Colonic mucosa (tissue), 4 donors: Measurements from ENCODE around the gene OLFM2. TPM values are rescaled to one million over a fixed set of nuclear protein-coding genes. Genes with fewer than 3 reads are reported as not detected.

Experiments
- DNase-seq: peaks from one replicate; pipeline ENCODE4 v3.0.0-alpha.2; 2020
- H3K27ac ChIP-seq: fragments of 200-600 bp; one replicate; pipeline ENCODE4 v1.8.0; 2021
- H3K27me3 ChIP-seq: fragments of 200-600 bp; one replicate; pipeline ENCODE4 v1.8.0; 2021
- H3K36me3 ChIP-seq: fragments of 200-600 bp; one replicate; pipeline ENCODE4 v1.8.0; 2021
- H3K4me1 ChIP-seq: fragments of 200-600 bp; one replicate; pipeline ENCODE4 v1.8.0; 2021; ENCODE audit warnings: mild to moderate bottlenecking
- H3K4me3 ChIP-seq: fragments of 200-600 bp; one replicate; pipeline ENCODE4 v1.8.0; 2021
- H3K9ac ChIP-seq, 2 donors: one replicate each; pipeline ENCODE4 v1.7.0; 2013; ENCODE audit warnings: control low read depth in 2 of 2, low read depth in 2 of 2, low read length in 2 of 2
- H3K9me3 ChIP-seq: fragments of 200-600 bp; one replicate; pipeline ENCODE4 v1.8.0; 2021
- intact Hi-C: fragments of 100-400 bp; cut with DNase I; formaldehyde crosslinking; loops from one replicate; pipeline ENCODE4 v1.14.1; 2022
- total RNA-seq, 2 donors: library from RNA; stranded (reverse); fragmentation: NEBNext Ultra II Directional in 1 of 2; extraction: Animal tissue kit (Norgen Biotek cat#: 25700) in 1 of 2; gene quantifications; one replicate each; pipeline ENCODE4 v1.2.1, GENCODE V29; 2021
- TF ChIP-seq, protein P1 (sequence below): fragments of 200-600 bp; IDR thresholded peaks from one replicate; pipeline ENCODE4 v1.8.0; 2022; ENCODE audit warnings: antibody characterized with exemption, mild to moderate bottlenecking
- donor health status: healthy.
- donor health status: DM: no; HTN: no; CAD: no.
- donor health status: DM: no; HTN: no; CAD: no.

OLFM2 gene
- total RNA-seq, 2 donors from 2014 or later: 1.2 to 1.9 TPM

DNA sequence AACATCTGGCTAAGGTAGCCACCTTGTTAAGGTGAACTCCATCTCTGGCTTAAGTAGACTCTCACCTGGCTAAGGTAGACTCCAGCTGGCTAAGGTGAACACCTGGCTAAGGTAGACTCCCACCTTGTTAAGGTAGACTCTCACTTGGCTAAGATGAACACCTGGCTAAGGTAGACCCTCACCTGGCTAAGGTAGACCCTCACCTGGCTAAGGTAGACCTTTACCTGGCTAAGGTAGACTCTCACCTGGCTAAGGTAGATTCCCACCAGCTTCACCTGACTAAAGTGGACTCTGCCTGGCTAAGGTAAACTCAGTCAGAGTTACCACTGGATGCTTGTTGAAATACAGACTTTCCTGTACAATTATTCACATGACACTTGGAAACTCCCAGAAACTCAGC, 77.5 kb downstream of the OLFM2 start:
- no peak for DNase-seq
- H3K9me3 ChIP-seq: no peaks in the 10 kb centered on the region
- H3K36me3 ChIP-seq: no peaks in the 10 kb centered on the region
- intact Hi-C loops: no loop called here
- TF ChIP-seq, protein P1, sequence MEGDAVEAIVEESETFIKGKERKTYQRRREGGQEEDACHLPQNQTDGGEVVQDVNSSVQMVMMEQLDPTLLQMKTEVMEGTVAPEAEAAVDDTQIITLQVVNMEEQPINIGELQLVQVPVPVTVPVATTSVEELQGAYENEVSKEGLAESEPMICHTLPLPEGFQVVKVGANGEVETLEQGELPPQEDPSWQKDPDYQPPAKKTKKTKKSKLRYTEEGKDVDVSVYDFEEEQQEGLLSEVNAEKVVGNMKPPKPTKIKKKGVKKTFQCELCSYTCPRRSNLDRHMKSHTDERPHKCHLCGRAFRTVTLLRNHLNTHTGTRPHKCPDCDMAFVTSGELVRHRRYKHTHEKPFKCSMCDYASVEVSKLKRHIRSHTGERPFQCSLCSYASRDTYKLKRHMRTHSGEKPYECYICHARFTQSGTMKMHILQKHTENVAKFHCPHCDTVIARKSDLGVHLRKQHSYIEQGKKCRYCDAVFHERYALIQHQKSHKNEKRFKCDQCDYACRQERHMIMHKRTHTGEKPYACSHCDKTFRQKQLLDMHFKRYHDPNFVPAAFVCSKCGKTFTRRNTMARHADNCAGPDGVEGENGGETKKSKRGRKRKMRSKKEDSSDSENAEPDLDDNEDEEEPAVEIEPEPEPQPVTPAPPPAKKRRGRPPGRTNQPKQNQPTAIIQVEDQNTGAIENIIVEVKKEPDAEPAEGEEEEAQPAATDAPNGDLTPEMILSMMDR: no peak
- H3K27me3 ChIP-seq: no peaks in the 10 kb centered on the region
- H3K9ac ChIP-seq: no peak overlapping the region
- no peaks in the 10 kb centered on the region for H3K4me1 ChIP-seq
- no peak overlapping the region for H3K27ac ChIP-seq
- H3K4me3 ChIP-seq: no peak overlapping the region

DNA sequence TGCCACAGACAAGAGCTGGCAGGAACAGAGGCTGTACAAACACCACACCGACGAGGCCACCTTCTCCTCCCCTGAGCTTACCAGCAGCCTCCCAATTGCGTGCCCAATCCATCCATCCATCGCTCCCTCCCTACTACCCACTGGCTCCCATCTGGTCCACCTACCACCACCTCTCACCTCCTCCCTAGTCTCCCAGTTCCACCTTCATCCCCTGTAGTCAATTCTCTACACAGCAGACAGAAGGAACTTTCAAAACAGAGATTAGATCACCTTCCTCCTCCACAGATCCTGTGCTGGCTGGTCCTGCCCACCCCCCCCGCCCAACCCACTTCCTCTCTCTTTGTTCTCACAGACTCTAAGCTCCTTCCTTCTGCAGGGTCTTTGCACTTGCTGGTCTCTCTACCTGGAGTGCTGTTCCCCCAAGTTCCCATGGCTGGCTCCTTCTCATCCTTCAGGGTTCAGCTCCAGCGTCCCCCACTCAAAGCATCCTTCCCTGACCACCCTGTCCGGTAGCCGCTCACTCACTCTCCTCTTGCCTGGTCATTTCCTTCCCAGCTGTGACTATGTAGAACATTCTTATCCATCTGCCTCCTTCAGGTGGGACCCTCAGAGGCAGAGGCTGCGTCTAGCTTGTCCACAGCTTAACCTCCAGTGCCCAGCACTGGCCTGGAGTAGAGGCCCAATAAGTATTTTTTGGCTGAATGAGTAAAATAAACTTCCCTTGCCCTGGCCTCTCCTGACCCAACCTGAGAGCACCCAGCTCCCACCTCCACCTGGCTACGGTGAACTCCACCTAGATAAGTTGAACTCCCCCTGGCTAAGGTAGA, 78.2 kb downstream of the OLFM2 start:
- no peaks in the 10 kb centered on the region for H3K27me3 ChIP-seq
- no peak overlapping the region for H3K4me3 ChIP-seq
- DNase-seq: no peak
- H3K27ac ChIP-seq: no peak overlapping the region
- TF ChIP-seq, protein P1: no peak
- intact Hi-C loops: no loop called here
- no peaks in the 10 kb centered on the region for H3K4me1 ChIP-seq
- no peaks in the 10 kb centered on the region for H3K36me3 ChIP-seq
- H3K9ac ChIP-seq: no peak overlapping the region
- no peaks in the 10 kb centered on the region for H3K9me3 ChIP-seq

DNA sequence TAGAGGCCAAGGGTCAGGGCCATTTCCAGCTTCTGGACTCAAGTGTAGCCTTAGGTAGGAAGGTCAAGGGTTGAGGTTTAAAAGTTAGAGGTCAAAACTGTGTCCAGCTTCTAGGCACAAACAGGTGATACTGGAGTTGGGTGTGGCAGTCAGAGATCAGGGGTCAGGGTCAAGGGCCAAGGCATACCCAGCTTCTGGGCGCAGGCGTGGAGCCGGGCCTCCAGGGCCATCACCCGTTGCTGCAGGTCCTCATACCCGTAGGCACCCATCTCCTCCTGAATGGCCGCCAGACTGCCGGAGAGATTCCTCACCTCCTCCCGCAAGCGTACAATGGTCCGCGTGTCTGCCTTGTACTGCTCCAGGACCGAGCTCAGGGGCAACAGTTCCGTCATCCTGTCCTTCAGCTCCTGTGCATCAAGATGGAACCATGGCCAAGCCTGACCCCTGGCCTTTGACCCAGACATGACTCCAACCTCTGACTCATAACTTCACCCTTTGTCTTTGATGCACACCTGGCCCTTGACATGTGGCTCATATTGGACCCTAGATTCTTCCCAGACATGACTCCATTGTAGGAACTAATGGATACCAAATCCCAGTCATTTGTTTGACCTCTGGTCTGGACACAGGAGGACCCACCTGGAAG, 79.1 kb downstream of the OLFM2 start:
- Histone ChIP-seq H3K36me3 (no peaks in the 10 kb centered on the region), H3K9ac (no peak overlapping the region), H3K9me3 (no peaks in the 10 kb centered on the region), H3K4me1 (no peaks in the 10 kb centered on the region), H3K27ac (no peak overlapping the region), H3K4me3 (no peak overlapping the region), H3K27me3 (no peaks in the 10 kb centered on the region)
- DNase-seq: no peak
- TF ChIP-seq, protein P1: no peak
- intact Hi-C loops: no loop called here

DNA sequence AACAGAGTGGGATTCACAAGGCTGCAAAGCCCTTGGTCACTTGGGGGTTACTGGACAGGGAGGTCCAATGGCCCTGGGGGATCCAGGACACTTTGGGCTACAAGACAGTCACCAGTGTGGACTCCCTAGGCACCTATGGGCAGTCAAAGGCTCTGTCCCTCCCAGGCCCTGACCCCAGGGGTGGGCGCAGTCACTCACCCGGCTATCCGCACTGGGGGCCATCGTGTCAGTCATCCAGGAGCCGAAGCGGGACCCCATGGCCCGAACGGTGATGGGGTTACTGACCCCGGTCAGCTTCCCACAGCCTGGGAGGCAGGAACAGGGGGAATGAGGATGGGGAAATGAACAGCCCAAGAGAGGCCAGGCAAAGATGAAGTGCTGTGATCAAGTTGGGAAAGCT, 79.7 kb downstream of the OLFM2 start:
- DNase-seq: no peak
- no peaks in the 10 kb centered on the region for H3K36me3 ChIP-seq
- no peaks in the 10 kb centered on the region for H3K4me1 ChIP-seq
- intact Hi-C loops: no loop called here
- no peaks in the 10 kb centered on the region for H3K27me3 ChIP-seq
- no peaks in the 10 kb centered on the region for H3K9me3 ChIP-seq
- TF ChIP-seq, protein P1: no peak
- H3K27ac ChIP-seq: no peak overlapping the region
- no peak overlapping the region for H3K4me3 ChIP-seq
- H3K9ac ChIP-seq: no peak overlapping the region

DNA sequence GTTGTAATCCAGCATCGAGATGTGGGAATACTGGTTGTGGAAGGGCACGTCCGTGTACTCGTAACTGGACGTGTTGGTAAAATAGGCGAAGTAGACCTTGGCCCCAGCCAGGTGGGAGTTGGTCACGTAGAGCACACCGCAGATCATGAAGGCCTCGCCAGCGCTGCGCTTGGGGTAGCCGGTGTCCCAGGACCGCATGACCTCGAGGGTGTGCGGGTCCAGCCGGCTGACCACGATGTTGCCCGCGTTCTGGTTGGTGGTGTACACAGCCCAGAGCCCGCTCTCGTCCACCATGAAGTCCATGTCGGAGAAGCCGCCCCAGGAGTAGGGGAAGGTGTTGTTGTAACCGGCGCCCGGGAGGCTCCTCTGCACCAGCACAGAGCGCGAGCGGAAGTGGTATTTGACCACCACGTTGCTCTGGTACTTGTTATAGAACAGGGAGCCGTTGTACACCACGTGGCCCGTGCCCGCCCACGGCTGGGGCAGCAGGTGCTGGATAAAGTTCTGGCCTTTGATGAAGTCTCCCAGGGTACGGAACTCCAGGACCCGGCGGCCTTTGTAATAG, 82.0 kb downstream of the OLFM2 start:
- no peaks in the 10 kb centered on the region for H3K4me1 ChIP-seq
- H3K27ac ChIP-seq: no peak overlapping the region
- intact Hi-C loops: no loop called here
- TF ChIP-seq, protein P1: no peak
- no peak overlapping the region for H3K9ac ChIP-seq
- H3K4me3 ChIP-seq: no peak overlapping the region
- H3K36me3 ChIP-seq: no peaks in the 10 kb centered on the region
- no peaks in the 10 kb centered on the region for H3K27me3 ChIP-seq
- no peak for DNase-seq
- no peaks in the 10 kb centered on the region for H3K9me3 ChIP-seq
